Left kidney (tissue), 2 donors: ENCODE results near the gene HIF1A. TPM values are rescaled to one million over a fixed set of nuclear protein-coding genes. Genes with fewer than 3 reads are reported as not detected.
A peak's percentile ranks its signal among the peaks of the same experiment; 100 is the strongest.

Experiments used
- DNase-seq: peaks from one replicate; pipeline ENCODE4 v3.0.0-alpha.2; 2013
- polyA plus RNA-seq: library from polyadenylated mRNA; unstranded; fragments of 120-200 nt; gene quantifications from one replicate; pipeline ENCODE4 v1.2.1, GENCODE V29; 2013; ENCODE audit not compliant: insufficient read length

The HIF1A gene
- polyA plus RNA-seq, 1 donor = 182 TPM

DNA sequence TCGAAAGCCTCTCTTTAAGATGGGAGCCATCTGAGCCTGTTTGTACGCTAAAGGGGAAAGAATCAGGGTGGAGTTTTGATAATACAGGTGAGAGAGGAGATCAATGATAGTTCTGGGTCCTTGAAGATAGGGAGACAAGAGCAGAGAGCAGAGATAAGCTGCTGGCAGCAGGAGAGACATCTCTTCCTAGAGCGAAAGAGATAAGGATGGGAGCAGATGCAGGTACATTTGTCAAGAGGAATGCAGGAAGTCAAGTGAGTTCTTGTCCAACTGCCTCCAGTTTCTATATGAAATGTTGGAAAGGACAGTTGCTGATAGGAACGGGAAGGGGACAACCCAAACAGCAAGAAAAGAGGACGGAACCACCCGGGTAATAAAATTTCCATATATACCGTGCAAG lies 24.7 kb upstream of the HIF1A start:
- DNase-seq = no peak

DNA sequence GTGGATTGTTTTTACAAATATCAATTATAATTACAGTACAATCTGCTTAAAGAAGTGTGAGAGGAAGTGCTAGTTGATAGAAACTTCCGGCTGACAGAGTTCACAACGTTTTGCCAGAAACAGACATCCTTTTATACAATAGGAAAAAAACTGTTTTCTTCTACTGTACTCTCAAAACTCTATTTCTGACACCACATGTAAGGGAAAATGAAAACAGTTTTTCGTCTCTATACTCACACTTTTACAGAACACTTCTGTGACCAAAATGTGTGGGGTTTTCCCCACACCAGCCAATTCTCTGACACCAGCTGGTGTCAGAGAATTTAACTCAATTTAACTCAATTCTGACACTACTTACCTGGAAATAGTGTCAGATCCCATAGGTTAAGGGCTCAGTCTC lies 24.2 kb upstream of the HIF1A start:
- no peak for DNase-seq

- DNase-seq = no peak
These were observed 22.5 kb upstream of the HIF1A start for GRCh38 chr14:61672796-61673195.

- DNase-seq = no peak
These were observed 22.0 kb upstream of the HIF1A start for GRCh38 chr14:61673305-61673704.

GRCh38 chr14:61675291-61675690 lies 20.0 kb upstream of the HIF1A start:
- DNase-seq = no peak

GRCh38 chr14:61677479-61677878 lies 17.8 kb upstream of the HIF1A start:
- DNase-seq = no peak

- no peak for DNase-seq
These were observed 16.3 kb upstream of the HIF1A start for GRCh38 chr14:61678975-61679374.

GRCh38 chr14:61681413-61681812 lies 13.9 kb upstream of the HIF1A start:
- no peak for DNase-seq

- no peak for DNase-seq
These were observed 12.2 kb upstream of the HIF1A start for GRCh38 chr14:61683108-61683507.

DNA sequence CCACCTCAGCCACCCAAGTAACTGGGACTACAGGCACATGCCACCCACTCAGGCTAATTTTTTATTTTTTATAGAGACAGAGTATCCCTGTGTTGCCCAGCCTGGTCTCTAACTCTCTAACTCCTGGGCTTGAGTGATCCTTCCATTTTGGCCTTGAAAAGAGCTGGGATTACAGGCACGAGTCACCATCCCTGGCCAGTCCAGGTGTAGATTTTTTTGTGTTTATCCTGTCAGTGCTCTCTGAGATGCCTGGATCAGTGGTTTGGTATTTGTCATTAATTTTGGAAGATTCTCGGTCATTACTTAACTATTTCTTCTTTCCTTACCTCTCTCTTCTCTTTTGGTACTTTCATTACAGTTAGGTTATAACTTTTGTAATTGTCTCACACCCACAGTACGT lies 5.3 kb upstream of the HIF1A start:
- DNase-seq = no peak

- no peak for DNase-seq
These were observed 4.3 kb upstream of the HIF1A start for GRCh38 chr14:61690982-61691381.

DNA sequence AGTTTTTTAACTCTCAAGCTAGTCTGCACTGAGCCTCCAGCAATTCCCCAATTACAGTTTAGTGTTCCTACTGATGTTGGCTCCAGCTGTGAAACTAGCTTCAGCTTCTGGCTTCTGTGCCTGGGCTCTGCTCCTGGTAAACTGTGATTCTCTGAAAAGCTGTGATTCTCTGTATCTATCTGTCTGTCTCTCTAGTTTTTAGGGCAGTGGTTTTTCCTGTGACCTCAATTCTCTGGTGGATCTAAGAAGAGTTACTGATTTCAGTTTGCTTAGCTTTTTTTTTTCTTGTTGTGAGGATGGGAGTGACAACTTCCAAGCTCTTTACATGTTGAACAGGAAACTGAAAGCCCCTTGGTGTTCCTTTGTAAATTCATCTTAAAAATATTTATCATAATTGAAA lies 3.8 kb upstream of the HIF1A start:
- DNase-seq = no peak

DNA sequence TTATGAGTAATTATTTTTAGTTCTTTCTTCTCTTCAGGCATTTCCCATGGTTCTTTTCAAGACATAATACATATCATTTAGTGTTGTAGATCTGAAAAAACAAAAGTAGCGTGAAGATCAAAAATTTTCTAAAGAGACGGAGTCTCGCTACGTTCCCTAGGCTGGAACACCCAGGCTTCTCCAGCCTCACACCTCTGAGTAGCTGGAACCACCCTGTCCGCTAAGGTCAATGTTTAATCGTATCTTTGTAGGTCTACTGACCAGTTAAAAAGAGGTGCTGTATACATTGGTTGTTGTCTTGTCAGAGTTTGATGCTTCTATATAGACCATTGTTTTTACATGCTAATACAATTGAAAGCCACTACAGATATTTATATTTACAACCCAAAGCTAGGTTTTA lies 1.3 kb upstream of the HIF1A start:
- no peak for DNase-seq

DNA sequence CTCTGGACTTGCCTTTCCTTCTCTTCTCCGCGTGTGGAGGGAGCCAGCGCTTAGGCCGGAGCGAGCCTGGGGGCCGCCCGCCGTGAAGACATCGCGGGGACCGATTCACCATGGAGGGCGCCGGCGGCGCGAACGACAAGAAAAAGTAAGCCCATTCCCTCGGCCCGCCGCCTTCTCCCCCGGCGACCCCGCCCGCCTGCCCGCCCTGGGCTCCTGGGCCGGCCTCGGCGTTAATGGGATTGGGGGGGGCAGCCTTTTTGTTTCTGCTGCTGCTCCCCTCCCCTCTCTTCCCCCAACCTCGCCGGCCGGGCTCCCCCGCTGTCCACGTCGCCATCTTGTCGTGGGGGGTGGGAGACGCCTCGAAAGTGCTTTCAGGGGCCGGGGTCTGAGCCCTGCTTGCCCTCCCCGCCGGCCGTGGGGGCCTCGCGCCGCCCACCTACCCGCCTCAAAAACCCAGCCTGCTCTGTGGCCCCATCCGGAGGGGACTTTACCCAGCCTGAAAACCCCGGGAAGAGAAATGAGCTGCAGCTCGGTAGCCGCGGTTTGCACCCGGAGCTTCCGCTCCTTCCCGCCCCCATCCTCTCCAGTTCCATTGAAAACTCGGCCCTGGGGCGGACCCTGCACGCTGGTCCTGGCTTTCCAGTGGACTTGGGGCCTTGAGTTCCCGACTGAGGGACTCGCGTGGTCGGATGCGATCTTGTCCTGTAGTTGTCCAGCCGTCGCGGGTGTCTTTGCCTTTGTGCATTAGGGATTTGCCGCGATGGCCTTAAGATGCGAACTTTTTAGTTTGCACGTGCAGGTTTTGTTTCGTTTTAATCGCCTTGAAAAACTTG lies 598 bp downstream of the HIF1A start:
- DNase-seq = peak; percentile 68

DNA sequence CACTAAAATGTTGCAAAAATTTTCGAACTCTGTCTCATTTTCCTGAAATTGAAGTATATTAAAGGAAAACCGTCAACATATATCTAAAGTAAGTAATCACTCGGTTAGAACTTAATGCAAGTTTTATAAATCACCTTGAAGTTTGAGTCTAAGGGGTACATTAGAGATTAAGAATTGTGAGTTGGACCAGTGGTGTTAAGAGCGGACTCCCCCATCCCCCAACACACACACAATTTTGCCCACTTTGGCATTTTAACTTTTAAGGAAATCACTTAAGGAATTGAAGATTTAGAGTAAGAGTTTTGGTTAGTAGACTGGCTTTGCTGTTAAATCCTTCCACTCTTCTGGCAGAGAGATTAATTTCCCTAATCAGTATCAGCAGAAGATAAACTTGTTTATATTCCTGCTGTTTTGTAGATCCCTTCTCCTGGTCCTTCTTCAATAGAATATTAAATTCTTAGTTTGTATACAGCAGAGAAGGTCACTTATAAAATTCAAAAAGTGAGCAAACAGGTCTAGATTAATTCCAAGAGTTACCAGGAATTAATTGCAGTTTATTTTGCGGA lies 1.5 kb downstream of the HIF1A start:
- DNase-seq = no peak

DNA sequence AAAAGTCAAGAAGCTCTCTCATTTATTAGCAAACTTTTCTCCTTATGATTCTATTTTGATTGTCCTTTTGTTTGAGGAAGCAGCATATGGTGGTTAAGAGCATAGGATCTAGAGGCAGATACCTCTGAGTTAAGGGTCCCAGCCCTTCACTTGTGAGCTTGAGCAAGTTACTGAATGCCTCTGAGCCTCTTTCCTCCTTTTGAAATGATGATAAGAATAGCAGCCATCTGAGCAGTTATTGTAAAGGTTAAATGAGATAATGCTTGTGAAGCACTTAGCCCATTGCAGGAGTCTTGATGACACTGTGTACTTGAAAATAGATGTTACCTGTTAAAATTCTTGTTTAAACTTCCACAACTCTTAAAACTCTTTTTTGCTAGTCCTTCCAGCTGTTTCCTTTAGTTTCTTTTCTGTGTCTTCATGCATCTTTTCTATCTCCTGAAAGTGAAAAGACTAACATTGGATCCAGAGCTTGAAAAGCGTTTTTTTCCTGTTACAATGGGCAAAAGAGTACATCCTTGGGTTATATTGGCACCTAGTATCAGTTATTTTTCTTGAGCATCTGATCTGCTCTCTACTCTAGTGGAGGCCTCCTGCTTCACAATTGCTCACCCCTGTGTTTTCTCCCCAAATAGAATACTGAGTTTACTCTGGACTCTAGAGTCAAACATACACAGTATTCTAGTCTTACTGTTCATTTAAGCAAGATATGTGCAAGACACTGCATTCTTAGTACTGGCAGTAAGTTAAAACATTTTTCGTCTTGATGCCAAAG lies 3.1 kb downstream of the HIF1A start:
- no peak for DNase-seq

DNA sequence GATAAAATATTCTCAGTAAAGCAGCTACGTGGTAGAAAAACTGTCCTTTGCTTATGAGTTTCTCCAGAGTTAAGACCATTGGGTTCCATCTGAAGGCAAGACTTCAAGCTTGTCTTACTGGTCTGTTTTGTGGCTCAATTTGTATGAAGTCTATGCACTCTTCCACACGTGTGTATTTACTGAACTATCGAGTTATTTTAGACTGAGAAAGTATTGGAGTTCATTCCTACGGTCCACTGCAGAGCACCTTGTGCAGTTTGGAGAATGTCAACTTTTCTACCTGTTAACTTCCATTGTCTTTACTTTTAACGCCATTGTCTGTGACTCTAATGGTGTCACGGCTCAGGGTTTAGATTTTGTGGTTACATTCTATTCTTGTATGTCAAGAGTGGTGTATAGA lies 3.7 kb downstream of the HIF1A start:
- no peak for DNase-seq

GRCh38 chr14:61700104-61700886 lies 5.0 kb downstream of the HIF1A start:
- no peak for DNase-seq

GRCh38 chr14:61701946-61702345 lies 6.6 kb downstream of the HIF1A start:
- DNase-seq = no peak

DNA sequence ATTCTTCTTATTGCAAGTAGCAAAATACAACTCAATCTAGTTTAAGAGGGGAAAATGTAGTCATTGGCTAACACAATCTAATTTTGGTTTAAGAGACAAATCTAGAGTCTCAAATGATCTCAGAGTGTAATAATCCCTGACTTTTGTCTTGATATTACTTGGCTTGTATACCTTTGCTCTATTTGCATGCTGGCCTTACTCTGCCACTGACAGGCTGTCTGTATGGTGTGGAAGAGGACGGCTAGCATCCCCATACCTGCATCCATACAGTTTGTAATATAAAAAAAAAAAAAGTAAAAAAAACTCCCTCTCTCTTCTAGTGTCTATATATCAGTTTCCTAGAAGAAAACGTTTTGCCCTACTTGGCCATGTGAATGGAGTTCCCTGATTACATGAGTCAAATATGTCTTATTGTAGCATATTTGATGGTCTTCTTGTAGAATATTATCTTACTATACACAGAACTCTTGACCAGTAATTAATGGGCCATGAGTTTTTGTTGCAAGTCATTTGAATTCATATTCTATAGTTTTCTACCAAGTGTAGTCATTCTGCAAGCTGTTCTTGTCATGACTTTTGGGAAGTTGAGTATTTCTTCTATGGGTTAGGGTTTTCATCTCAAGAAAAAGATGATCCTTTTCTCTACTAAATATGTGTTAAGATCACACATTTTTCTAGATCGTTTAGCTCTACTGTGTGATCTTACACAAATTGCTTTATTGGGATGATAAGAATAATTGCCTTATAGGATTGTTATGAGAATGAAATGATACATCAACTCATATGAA lies 8.2 kb downstream of the HIF1A start:
- DNase-seq = no peak

DNA sequence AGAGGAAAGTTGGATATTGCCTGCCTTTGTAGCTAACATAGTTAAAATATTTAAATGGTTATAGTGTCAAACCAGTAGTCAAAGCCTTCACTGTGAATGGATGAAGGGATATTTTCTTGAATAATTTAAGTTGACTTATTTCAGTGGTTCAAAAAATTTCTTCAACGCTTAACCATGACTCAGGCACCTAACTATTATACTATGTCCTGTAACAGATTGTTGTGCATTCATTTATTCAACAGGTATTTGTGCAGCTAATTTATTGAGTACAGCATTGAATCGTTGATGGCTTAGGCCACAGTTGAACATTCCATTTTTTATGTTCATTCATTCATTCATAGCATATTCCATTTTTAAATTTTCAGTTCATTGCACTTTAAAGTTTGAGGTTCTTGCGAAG lies 9.2 kb downstream of the HIF1A start:
- no peak for DNase-seq

DNA sequence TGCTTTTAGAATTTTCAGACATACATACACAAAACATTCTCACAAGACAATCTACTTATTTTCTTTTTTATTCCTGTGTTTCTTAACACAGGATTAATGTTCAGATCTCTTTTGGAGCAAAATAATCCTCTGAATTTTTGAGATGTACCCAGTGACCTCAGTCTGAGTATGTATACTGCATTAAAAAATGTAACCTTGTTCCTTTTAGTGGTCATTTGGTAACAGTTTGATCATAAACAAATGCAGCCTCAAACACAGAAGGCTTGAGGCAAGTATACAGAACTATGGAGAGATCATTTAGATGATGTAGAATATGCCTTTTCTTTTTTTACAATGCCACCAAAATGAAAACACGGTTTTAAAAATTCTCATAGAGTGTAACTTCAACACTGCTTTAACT lies 9.7 kb downstream of the HIF1A start:
- no peak for DNase-seq
